Natural killer cell (primary cell): Measurements from ENCODE around the gene NOS1AP. TPM values are rescaled to one million over a fixed set of nuclear protein-coding genes. Genes with fewer than 3 reads are reported as not detected.

Experiments
- ATAC-seq, 3 donors: fragments of 150-1000 bp in 2 of 3; fragments of 200-7000 bp in 1 of 3; cut with Tn5 transposase; 1 replicate in 1 of 3; 2 replicates in 2 of 3; pipeline ENCODE4 v1.10.0; 2021; ENCODE audit warnings: mild to moderate bottlenecking in 2 of 3, moderate library complexity in 2 of 3
- DNase-seq, 2 donors: peaks; one replicate each; pipeline versions ENCODE4 v3.0.0 to v3.0.0-alpha.2; 2013 to 2021; ENCODE audit warnings: mixed read lengths in 1 of 2
- H3K27ac ChIP-seq: one replicate; pipeline ENCODE4 v1.5.1; 2013; ENCODE audit warnings: mild to moderate bottlenecking, low read length
- H3K27me3 ChIP-seq: one replicate; pipeline ENCODE4 v1.6.1; 2013; ENCODE audit warnings: low read length; ENCODE audit not compliant: control insufficient read depth, insufficient read depth
- H3K36me3 ChIP-seq: one replicate; pipeline ENCODE4 v1.6.1; 2013; ENCODE audit warnings: low read length; ENCODE audit not compliant: control insufficient read depth, insufficient read depth
- H3K4me1 ChIP-seq: one replicate; pipeline ENCODE4 v1.6.1; 2013; ENCODE audit warnings: low read length; ENCODE audit not compliant: control insufficient read depth, insufficient read depth
- H3K4me3 ChIP-seq: one replicate; pipeline ENCODE4 v1.5.1; 2013; ENCODE audit warnings: low read length
- H3K9me3 ChIP-seq: one replicate; pipeline ENCODE4 v1.6.1; 2013; ENCODE audit warnings: low read length; ENCODE audit not compliant: control insufficient read depth, insufficient read depth
- H3K27ac Mint-ChIP-seq, 2 donors: one replicate each; pipeline ENCODE4 v1.8.0; 2022; ENCODE audit warnings: mild to moderate bottlenecking in 2 of 2, mixed read lengths in 2 of 2, moderate library complexity in 1 of 2
- H3K27me3 Mint-ChIP-seq, 2 donors: one replicate each; pipeline ENCODE4 v1.8.0; 2022; ENCODE audit warnings: low read depth in 2 of 2, mixed read lengths in 2 of 2
- H3K36me3 Mint-ChIP-seq: one replicate; pipeline ENCODE4 v1.8.0; 2022; ENCODE audit warnings: mixed read lengths
- H3K4me1 Mint-ChIP-seq, 2 donors: one replicate each; pipeline ENCODE4 v1.8.0; 2022; ENCODE audit warnings: mixed read lengths in 2 of 2
- H3K4me3 Mint-ChIP-seq: one replicate; pipeline ENCODE4 v1.8.0; 2022; ENCODE audit warnings: mild to moderate bottlenecking, moderate library complexity, mixed read lengths
- H3K9me3 Mint-ChIP-seq, 2 donors: one replicate each; pipeline ENCODE4 v1.8.0; 2022; ENCODE audit warnings: mixed read lengths in 2 of 2
- CTCF ChIP-seq: fragments of 200-600 bp; IDR thresholded peaks from one replicate; pipeline ENCODE4 v1.8.0; 2022; ENCODE audit warnings: antibody characterized with exemption
- WGBS: methylation state at CpG from one replicate; pipeline ENCODE4 v1.1.7; 2013; ENCODE audit warnings: missing lambda C conversion rate; ENCODE audit not compliant: insufficient coverage; 5-methylcytosine and 5-hydroxymethylcytosine counted together
- intact Hi-C: fragments of 100-400 bp; cut with micrococcal nuclease; formaldehyde crosslinking; loops from one replicate; pipeline ENCODE4 v1.14.2; 2022
- total RNA-seq, 4 donors: library from RNA; stranded (reverse); fragments of 120-200 nt in 1 of 4; gene quantifications; one replicate each; pipeline versions ENCODE4 v1.2.3 to v1.2.4, GENCODE V29; 2013 to 2022

Gene NOS1AP
- total RNA-seq, 3 donors from 2014 or later (not counting 1 experiment from before 2014, with no cell fraction given) = 0.09 to 0.20 TPM; not detected in 1

DNA sequence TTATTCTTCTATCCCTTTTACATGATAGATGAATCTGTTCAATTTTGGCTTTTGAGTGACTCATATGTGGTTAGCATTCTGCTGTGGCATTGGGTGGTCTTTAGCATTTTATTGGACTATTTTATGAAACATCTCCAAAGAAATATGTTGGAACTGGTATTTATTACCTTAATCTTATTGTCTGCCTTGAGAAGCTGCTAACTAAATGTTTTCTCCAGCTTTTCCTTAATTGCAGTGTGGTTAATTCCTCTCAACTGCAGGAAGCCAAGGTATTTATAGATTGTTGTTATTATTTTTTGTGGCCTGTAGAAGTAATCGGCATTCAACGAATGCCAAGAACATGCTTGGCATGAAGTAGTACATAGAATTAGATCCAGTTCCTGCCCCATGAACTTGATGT, 64.1 kb downstream of the NOS1AP start:
- WGBS = 79% methylated on average over 2 of the region's 2 CpGs
- Histone ChIP-seq H3K9me3 (no peaks in the 10 kb centered on the region), H3K27ac (no peak overlapping the region), H3K27me3 (peaks cover 13% of the 10 kb centered on the region), H3K4me1 (peaks cover 12% of the 10 kb centered on the region), H3K4me3 (no peak overlapping the region), H3K36me3 (no peaks in the 10 kb centered on the region)
- ATAC-seq (no peak), DNase-seq (no peak)
- Mint-ChIP-seq H3K36me3 (no peaks in the 10 kb centered on the region), H3K4me1 (peaks cover 9 to 12% of the 10 kb centered on the region in 2 donors), H3K9me3 (no peaks in the 10 kb centered on the region), H3K27ac (no peak overlapping the region), H3K27me3 (peaks cover 39 to 42% of the 10 kb centered on the region in 2 donors), H3K4me3 (no peak overlapping the region)
- no peak for TF ChIP-seq CTCF
- intact Hi-C loops = no loop called here

DNA sequence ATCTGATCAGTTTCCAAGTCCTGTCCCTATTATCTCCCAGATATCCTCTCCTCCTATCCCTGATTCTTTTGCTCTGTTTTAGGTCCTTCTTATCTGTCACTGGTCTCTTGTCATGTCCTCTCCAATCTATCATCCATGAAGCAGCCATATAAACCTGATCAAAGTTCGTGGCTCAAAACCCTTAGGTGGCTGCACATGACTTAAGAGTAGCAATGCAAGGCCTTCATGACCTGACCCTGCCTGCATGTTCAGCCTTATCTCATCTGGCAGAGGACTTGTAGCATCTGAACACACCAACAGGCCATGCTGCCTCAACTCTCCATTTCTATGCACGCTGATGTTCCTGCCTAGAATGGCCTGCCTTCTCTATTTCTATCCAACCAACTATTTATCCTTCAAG, 65.2 kb downstream of the NOS1AP start:
- Mint-ChIP-seq H3K4me3 (no peak overlapping the region), H3K27ac (no peak overlapping the region), H3K36me3 (no peaks in the 10 kb centered on the region), H3K9me3 (no peaks in the 10 kb centered on the region), H3K27me3 (peaks cover 34 to 36% of the 10 kb centered on the region in 2 donors), H3K4me1 (peaks cover 9 to 20% of the 10 kb centered on the region in 2 donors)
- intact Hi-C loops = no loop called here
- Histone ChIP-seq H3K4me3 (no peak overlapping the region), H3K27ac (no peak overlapping the region), H3K4me1 (peaks cover 17% of the 10 kb centered on the region), H3K27me3 (peaks cover 5% of the 10 kb centered on the region), H3K36me3 (no peaks in the 10 kb centered on the region), H3K9me3 (no peaks in the 10 kb centered on the region)
- TF ChIP-seq CTCF = no peak
- DNase-seq (no peak), ATAC-seq (no peak)
- 85% methylated on average over 2 of the region's 2 CpGs for WGBS

DNA sequence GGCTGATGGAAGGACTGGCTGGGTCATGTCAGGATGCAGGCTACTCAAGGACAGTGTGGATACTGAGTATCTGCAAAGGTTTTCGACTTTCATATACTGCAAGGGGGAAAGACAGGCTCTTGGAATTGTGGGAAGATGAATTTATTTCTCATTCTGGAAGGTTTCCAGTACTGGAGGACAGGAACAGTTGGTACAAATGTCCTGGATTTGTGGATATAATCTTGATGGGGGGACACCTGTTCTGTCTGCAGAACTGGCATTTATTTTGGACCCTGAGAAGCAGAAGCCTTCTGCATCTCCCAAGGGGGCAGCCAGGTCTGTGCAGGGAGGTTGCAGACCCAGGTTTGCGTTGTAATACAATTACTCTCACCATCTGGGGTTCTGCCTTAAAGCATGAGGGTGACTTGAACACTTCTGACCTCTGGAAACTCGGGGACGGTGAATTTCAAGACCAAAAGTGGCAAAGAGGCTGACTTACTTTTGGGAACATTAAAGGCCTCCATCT, 65.8 kb downstream of the NOS1AP start:
- no peaks in the 10 kb centered on the region for H3K9me3 ChIP-seq
- DNase-seq (no peak), ATAC-seq (no peak)
- H3K4me1 ChIP-seq = peaks cover 17% of the 10 kb centered on the region
- 85% methylated on average over 4 of the region's 4 CpGs for WGBS
- H3K27ac Mint-ChIP-seq = no peak overlapping the region
- intact Hi-C loops = no loop called here
- H3K36me3 Mint-ChIP-seq = no peaks in the 10 kb centered on the region
- peaks cover 5% of the 10 kb centered on the region for H3K27me3 ChIP-seq
- no peak for TF ChIP-seq CTCF
- H3K4me3 Mint-ChIP-seq = no peak overlapping the region
- no peak overlapping the region for H3K4me3 ChIP-seq
- H3K9me3 Mint-ChIP-seq = no peaks in the 10 kb centered on the region
- H3K27ac ChIP-seq = no peak overlapping the region
- peaks cover 33 to 34% of the 10 kb centered on the region in 2 donors for H3K27me3 Mint-ChIP-seq
- peaks cover 9 to 20% of the 10 kb centered on the region in 2 donors for H3K4me1 Mint-ChIP-seq
- no peaks in the 10 kb centered on the region for H3K36me3 ChIP-seq

DNA sequence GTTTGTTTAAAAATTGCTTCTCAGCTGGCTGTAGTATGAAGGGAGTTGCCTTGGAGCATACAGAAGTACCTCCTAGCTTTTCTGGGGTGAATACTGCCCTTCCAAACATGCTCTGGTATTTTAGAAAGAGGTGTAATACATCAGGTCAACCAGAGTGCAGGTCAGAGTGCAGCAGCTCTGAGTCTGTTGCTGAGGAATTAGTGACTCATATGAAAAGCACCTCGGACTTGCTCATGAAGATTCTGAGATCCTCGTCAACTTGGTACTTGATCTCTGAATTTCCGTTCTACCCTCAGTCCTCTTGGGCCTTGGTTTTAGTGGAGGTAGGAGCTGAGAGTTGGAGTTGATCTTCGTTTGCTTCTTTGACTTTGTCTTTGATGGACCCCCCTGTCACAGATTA, 67.3 kb downstream of the NOS1AP start:
- H3K36me3 Mint-ChIP-seq = no peaks in the 10 kb centered on the region
- intact Hi-C loops = no loop called here
- H3K36me3 ChIP-seq = no peaks in the 10 kb centered on the region

More for the DNA sequence above, 67.3 kb downstream of the NOS1AP start:
- peaks cover 32 to 34% of the 10 kb centered on the region in 2 donors for H3K27me3 Mint-ChIP-seq
- H3K9me3 ChIP-seq = no peaks in the 10 kb centered on the region
- no peak overlapping the region for H3K27ac Mint-ChIP-seq
- no peak overlapping the region for H3K4me3 Mint-ChIP-seq
- H3K27me3 ChIP-seq = peaks cover 5% of the 10 kb centered on the region
- H3K4me3 ChIP-seq = no peak overlapping the region
- H3K9me3 Mint-ChIP-seq = no peaks in the 10 kb centered on the region
- no peak for ATAC-seq
- no peak for TF ChIP-seq CTCF
- H3K4me1 Mint-ChIP-seq = peaks cover 9 to 20% of the 10 kb centered on the region in 2 donors
- H3K27ac ChIP-seq = no peak overlapping the region
- WGBS = 82% methylated on average over 4 of the region's 4 CpGs
- no peak for DNase-seq
- peaks cover 17% of the 10 kb centered on the region for H3K4me1 ChIP-seq
